ENCODE results near the gene GLCE.

The GLCE gene

GRCh38 chr15:69134791-69135190 is 25.6 kb upstream of the GLCE start:
- no peak for TF ChIP-seq EZH2 (IDR thresholded peaks at IDR 0.05; ENCODE audit: borderline replicate concordance, low read length)
- TF ChIP-seq, protein P1, sequence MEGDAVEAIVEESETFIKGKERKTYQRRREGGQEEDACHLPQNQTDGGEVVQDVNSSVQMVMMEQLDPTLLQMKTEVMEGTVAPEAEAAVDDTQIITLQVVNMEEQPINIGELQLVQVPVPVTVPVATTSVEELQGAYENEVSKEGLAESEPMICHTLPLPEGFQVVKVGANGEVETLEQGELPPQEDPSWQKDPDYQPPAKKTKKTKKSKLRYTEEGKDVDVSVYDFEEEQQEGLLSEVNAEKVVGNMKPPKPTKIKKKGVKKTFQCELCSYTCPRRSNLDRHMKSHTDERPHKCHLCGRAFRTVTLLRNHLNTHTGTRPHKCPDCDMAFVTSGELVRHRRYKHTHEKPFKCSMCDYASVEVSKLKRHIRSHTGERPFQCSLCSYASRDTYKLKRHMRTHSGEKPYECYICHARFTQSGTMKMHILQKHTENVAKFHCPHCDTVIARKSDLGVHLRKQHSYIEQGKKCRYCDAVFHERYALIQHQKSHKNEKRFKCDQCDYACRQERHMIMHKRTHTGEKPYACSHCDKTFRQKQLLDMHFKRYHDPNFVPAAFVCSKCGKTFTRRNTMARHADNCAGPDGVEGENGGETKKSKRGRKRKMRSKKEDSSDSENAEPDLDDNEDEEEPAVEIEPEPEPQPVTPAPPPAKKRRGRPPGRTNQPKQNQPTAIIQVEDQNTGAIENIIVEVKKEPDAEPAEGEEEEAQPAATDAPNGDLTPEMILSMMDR (IDR thresholded peaks at IDR 0.05; ENCODE audit: low read length): no peak
- no peak overlapping the region for H3K9ac ChIP-seq (ENCODE audit: low read length)
- no peaks in the 10 kb centered on the region for H3K27me3 ChIP-seq (ENCODE audit: insufficient read depth, low read length)
- no peaks in the 10 kb centered on the region for H3K9me3 ChIP-seq (ENCODE audit: low read length)
- H3K79me2 ChIP-seq (ENCODE audit: insufficient read depth, low read length): no peaks in the 10 kb centered on the region
- no peak overlapping the region for H3K4me3 ChIP-seq (ENCODE audit: low read depth, low read length, poor library complexity, severe bottlenecking)
- no peak overlapping the region for H3K27ac ChIP-seq (ENCODE audit: low read depth, low read length, poor library complexity, severe bottlenecking)
- no peaks in the 10 kb centered on the region for H3F3A ChIP-seq (ENCODE audit: insufficient read depth, low read length)
- no peaks in the 10 kb centered on the region for H3K36me3 ChIP-seq (ENCODE audit: insufficient read depth, low read length)
- H3K9me2 ChIP-seq (ENCODE audit: low read depth, low read length): no peaks in the 10 kb centered on the region
- no peaks in the 10 kb centered on the region for H3K4me1 ChIP-seq (ENCODE audit: insufficient read depth, low read length, severe bottlenecking)
- no peak overlapping the region for H2AFZ ChIP-seq (ENCODE audit: low read length)
- H4K20me1 ChIP-seq (ENCODE audit: insufficient read depth, low read length): no peaks in the 10 kb centered on the region
- H3K4me2 ChIP-seq (ENCODE audit: low read length): no peak overlapping the region

- Histone ChIP-seq H3K36me3 (ENCODE audit: insufficient read depth, low read length) (no peaks in the 10 kb centered on the region), H3K9me2 (ENCODE audit: low read depth, low read length) (no peaks in the 10 kb centered on the region), H3K4me2 (ENCODE audit: low read length) (no peak overlapping the region), H3K4me1 (ENCODE audit: insufficient read depth, low read length, severe bottlenecking) (no peaks in the 10 kb centered on the region), H3K27me3 (ENCODE audit: insufficient read depth, low read length) (no peaks in the 10 kb centered on the region), H3K79me2 (ENCODE audit: insufficient read depth, low read length) (no peaks in the 10 kb centered on the region), H3K9me3 (ENCODE audit: low read length) (no peaks in the 10 kb centered on the region), H3K4me3 (ENCODE audit: low read depth, low read length, poor library complexity, severe bottlenecking) (no peak overlapping the region), H3F3A (ENCODE audit: insufficient read depth, low read length) (no peaks in the 10 kb centered on the region), H2AFZ (ENCODE audit: low read length) (no peak overlapping the region), H3K9ac (ENCODE audit: low read length) (no peak overlapping the region), H3K27ac (ENCODE audit: low read depth, low read length, poor library complexity, severe bottlenecking) (no peak overlapping the region), H4K20me1 (ENCODE audit: insufficient read depth, low read length) (no peaks in the 10 kb centered on the region)
- TF ChIP-seq, protein P1 (IDR thresholded peaks at IDR 0.05; ENCODE audit: low read length): no peak
- TF ChIP-seq EZH2 (IDR thresholded peaks at IDR 0.05; ENCODE audit: borderline replicate concordance, low read length): no peak
These were observed 24.9 kb upstream of the GLCE start for GRCh38 chr15:69135499-69135898.

DNA sequence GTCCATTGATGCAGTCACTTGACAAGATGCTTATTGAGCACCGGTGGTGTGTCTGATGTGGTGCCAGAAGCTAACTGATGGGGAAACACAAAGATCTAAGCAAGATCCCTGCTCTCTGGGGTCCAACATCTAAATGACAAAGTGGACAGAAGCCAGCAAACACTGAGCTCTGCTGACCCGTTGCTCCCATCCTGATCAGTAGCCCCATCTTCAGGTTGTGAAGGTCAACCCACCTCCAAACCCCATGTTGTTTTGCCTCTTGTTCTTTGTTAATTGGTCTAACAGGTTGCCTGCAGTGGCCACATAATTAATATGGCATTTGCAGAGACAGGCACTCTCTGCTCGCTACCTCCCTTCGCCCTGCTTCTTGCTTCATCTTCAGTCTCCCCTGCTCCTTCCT is 21.5 kb upstream of the GLCE start:
- Histone ChIP-seq H3K9me2 (ENCODE audit: low read depth, low read length) (no peaks in the 10 kb centered on the region), H2AFZ (ENCODE audit: low read length) (no peak overlapping the region), H3K79me2 (ENCODE audit: insufficient read depth, low read length) (no peaks in the 10 kb centered on the region), H4K20me1 (ENCODE audit: insufficient read depth, low read length) (no peaks in the 10 kb centered on the region), H3K9ac (ENCODE audit: low read length) (no peak overlapping the region), H3K9me3 (ENCODE audit: low read length) (no peaks in the 10 kb centered on the region), H3K27ac (ENCODE audit: low read depth, low read length, poor library complexity, severe bottlenecking) (no peak overlapping the region), H3K36me3 (ENCODE audit: insufficient read depth, low read length) (no peaks in the 10 kb centered on the region), H3K4me2 (ENCODE audit: low read length) (no peak overlapping the region), H3F3A (ENCODE audit: insufficient read depth, low read length) (no peaks in the 10 kb centered on the region), H3K4me3 (ENCODE audit: low read depth, low read length, poor library complexity, severe bottlenecking) (no peak overlapping the region), H3K4me1 (ENCODE audit: insufficient read depth, low read length, severe bottlenecking) (no peaks in the 10 kb centered on the region), H3K27me3 (ENCODE audit: insufficient read depth, low read length) (no peaks in the 10 kb centered on the region)
- TF ChIP-seq, protein P1 (IDR thresholded peaks at IDR 0.05; ENCODE audit: low read length): no peak
